ENCODE data around the gene CCDC120.

DNA sequence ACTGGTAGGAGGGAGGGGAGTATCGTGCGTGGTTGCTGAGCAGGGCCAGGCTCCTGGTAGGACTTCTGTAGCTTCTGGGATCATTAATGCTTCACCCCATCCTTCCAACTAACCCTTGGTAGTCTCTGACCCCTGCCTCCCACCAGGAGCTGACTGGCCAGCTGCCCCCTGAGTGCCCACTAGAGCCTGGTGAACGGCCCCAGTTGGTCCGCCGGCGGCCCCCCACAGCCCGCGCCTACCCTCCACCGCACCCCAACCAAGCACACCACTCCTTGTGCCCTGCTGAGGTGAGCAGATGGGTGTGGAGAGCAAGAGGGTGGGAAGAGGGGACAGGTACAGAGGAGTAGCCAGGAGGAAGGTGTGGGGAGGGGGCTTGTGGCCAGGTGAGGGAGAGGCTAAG lies 4.9 kb downstream of the CCDC120 start:
- TF ChIP-seq, protein P1, sequence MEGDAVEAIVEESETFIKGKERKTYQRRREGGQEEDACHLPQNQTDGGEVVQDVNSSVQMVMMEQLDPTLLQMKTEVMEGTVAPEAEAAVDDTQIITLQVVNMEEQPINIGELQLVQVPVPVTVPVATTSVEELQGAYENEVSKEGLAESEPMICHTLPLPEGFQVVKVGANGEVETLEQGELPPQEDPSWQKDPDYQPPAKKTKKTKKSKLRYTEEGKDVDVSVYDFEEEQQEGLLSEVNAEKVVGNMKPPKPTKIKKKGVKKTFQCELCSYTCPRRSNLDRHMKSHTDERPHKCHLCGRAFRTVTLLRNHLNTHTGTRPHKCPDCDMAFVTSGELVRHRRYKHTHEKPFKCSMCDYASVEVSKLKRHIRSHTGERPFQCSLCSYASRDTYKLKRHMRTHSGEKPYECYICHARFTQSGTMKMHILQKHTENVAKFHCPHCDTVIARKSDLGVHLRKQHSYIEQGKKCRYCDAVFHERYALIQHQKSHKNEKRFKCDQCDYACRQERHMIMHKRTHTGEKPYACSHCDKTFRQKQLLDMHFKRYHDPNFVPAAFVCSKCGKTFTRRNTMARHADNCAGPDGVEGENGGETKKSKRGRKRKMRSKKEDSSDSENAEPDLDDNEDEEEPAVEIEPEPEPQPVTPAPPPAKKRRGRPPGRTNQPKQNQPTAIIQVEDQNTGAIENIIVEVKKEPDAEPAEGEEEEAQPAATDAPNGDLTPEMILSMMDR (IDR thresholded peaks at IDR 0.05), result no peak
- TF ChIP-seq POLR2A (IDR thresholded peaks at IDR 0.05), result no peak
